NB4 (cell line): ENCODE results near the gene PHACTR3.

ENCODE experiments used
- CTCF ChIP-seq: IDR thresholded peaks from one replicate; pipeline ENCODE4 v1.5.1; 2012; ENCODE audit warnings: low read depth, low read length
- POLR2A ChIP-seq: IDR thresholded peaks from 2 replicates; pipeline ENCODE4 v1.6.1; 2011; ENCODE audit warnings: mild to moderate bottlenecking; ENCODE audit not compliant: insufficient read length; ENCODE audit errors: extremely low read depth

- TF ChIP-seq CTCF (no peak), POLR2A (no peak)
Observed at GRCh38 chr20:59775687-59776055, 171.3 kb downstream of the PHACTR3 start.
